Lung (tissue), 12 donors: ENCODE data around the gene KLHL36. TPM values are rescaled to one million over a fixed set of nuclear protein-coding genes. Genes with fewer than 3 reads are reported as not detected.
"Not testable (repeated sequence)": the region's sequence is repeated elsewhere in the genome, so short reads cannot be mapped to it uniquely, and the experiment has no call there.

ENCODE experiments used
- ATAC-seq: fragments of 200-7000 bp; cut with Tn5 transposase; one replicate; pipeline ENCODE4 v1.9.1; 2020; ENCODE audit warnings: moderate number of reproducible peaks; ENCODE audit not compliant: insufficient read depth, low FRiP score
- DNase-seq, 3 donors: peaks; one replicate each; pipeline ENCODE4 v3.0.0-alpha.2; 2013 to 2017
- H3K27ac ChIP-seq, 2 donors: one replicate each; pipeline ENCODE4 v1.5.1; 2013; ENCODE audit warnings: mild to moderate bottlenecking in 2 of 2, moderate library complexity in 2 of 2, control low read depth in 1 of 2, inconsistent platforms in 1 of 2, low read depth in 1 of 2, low read length in 1 of 2
- H3K27me3 ChIP-seq, 3 donors: one replicate each; pipeline ENCODE4 v1.5.1; 2013; ENCODE audit warnings: low read length in 2 of 3; ENCODE audit not compliant: control insufficient read depth in 3 of 3, insufficient read depth in 3 of 3
- H3K36me3 ChIP-seq, 4 donors: one replicate each; pipeline ENCODE4 v1.5.1; 2013; ENCODE audit warnings: low read length in 4 of 4, mild to moderate bottlenecking in 1 of 4, moderate library complexity in 1 of 4; ENCODE audit not compliant: control insufficient read depth in 4 of 4, insufficient read depth in 4 of 4
- H3K4me1 ChIP-seq, 5 donors: one replicate each; pipeline ENCODE4 v1.5.1; 2013; ENCODE audit warnings: low read length in 5 of 5, mild to moderate bottlenecking in 2 of 5, moderate library complexity in 1 of 5; ENCODE audit not compliant: control insufficient read depth in 5 of 5, insufficient read depth in 5 of 5
- H3K4me3 ChIP-seq: one replicate; pipeline ENCODE4 v1.5.1; 2013; ENCODE audit warnings: mild to moderate bottlenecking, control low read depth, moderate library complexity
- H3K9ac ChIP-seq, 2 donors: one replicate each; pipeline ENCODE4 v1.5.1; 2013; ENCODE audit warnings: low read length in 2 of 2, control low read depth in 1 of 2; ENCODE audit not compliant: insufficient read depth in 1 of 2
- H3K9me3 ChIP-seq, 4 donors: one replicate each; pipeline ENCODE4 v1.5.1; 2013; ENCODE audit warnings: low read length in 3 of 4, mild to moderate bottlenecking in 1 of 4, moderate library complexity in 1 of 4; ENCODE audit not compliant: control insufficient read depth in 4 of 4, insufficient read depth in 3 of 4
- CTCF ChIP-seq: IDR thresholded peaks from 2 replicates; pipeline ENCODE4 v1.5.1; 2012; ENCODE audit warnings: mild to moderate bottlenecking; ENCODE audit errors: control extremely low read depth, extremely low read depth
- WGBS, 2 donors: extraction: QIAGEN DNeasy Blood & Tissue Kit; methylation state at CpG; one replicate each; pipeline ENCODE4 v1.1.7; 2013; 5-methylcytosine and 5-hydroxymethylcytosine counted together
- polyA plus RNA-seq, 2 donors: library from polyadenylated mRNA; stranded (reverse); fragments of 200-250 nt; gene quantifications; one replicate each; pipeline ENCODE4 v1.2.1, GENCODE V29; 2013
- total RNA-seq, 2 donors: library from RNA; depleted of rRNA in 1 of 2; stranded (reverse); fragments of >200 nt in 1 of 2; gene quantifications; one replicate each; pipeline ENCODE4 v1.2.1, GENCODE V29; 2014 to 2021
- donor health status: control.
- donor health status: control.
- donor health status: Bipolar disorder and iron deficiency.
- donor health status: healthy.
- donor health status: DM: yes; HTN: yes; CAD: no.

The KLHL36 gene
- total and polyA plus RNA-seq, 4 donors = 18.1 to 52.7 (median 32.3) TPM

- no peak for TF ChIP-seq CTCF
- Histone ChIP-seq H3K9me3 (no peaks in the 10 kb centered on the region), H3K4me1 (peaks cover 0 to 8% (median 0%) of the 10 kb centered on the region in 5 donors), H3K27me3 (no peaks in the 10 kb centered on the region), H3K36me3 (no peaks in the 10 kb centered on the region), H3K27ac (no peak overlapping the region), H3K9ac (no peak overlapping the region), H3K4me3 (no peak overlapping the region)
- DNase-seq (no peak), ATAC-seq (no peak)
- 93% methylated on average over 16 of the region's 16 CpGs for WGBS, 2 donors
These were observed 17.7 kb upstream of the KLHL36 start for GRCh38 chr16:84630446-84631152.

- 70 to 79% methylated on average over 4 of the region's 4 CpGs for WGBS, 2 donors
- Histone ChIP-seq H3K9me3 (no peaks in the 10 kb centered on the region), H3K27ac (no peak overlapping the region), H3K4me3 (no peak overlapping the region), H3K36me3 (no peaks in the 10 kb centered on the region), H3K4me1 (peaks cover 0 to 8% (median 0%) of the 10 kb centered on the region in 5 donors), H3K9ac (no peak overlapping the region), H3K27me3 (no peaks in the 10 kb centered on the region)
- DNase-seq = no peak
- TF ChIP-seq CTCF = no peak
- ATAC-seq = no peak
These were observed 17.2 kb upstream of the KLHL36 start for GRCh38 chr16:84631153-84631466.

GRCh38 chr16:84631886-84632285, 16.4 kb upstream of the KLHL36 start:
- Histone ChIP-seq H3K9me3 (no peaks in the 10 kb centered on the region), H3K27ac (no peak overlapping the region), H3K9ac (no peak overlapping the region), H3K36me3 (no peaks in the 10 kb centered on the region), H3K4me1 (peaks cover 0 to 8% (median 0%) of the 10 kb centered on the region in 5 donors), H3K4me3 (no peak overlapping the region), H3K27me3 (no peaks in the 10 kb centered on the region)
- no peak for TF ChIP-seq CTCF
- ATAC-seq (no peak), DNase-seq (no peak)
- WGBS, 2 donors = 48 to 70% methylated on average over 6 of the region's 6 CpGs

GRCh38 chr16:84632862-84633261, 15.4 kb upstream of the KLHL36 start:
- H3K4me1 ChIP-seq, H3K27ac ChIP-seq, DNase-seq, H3K9ac ChIP-seq, H3K4me3 ChIP-seq, H3K9me3 ChIP-seq, ATAC-seq, H3K27me3 ChIP-seq, H3K36me3 ChIP-seq: not testable (repeated sequence)
- 95 to 96% methylated on average over 7 of the region's 7 CpGs for WGBS, 2 donors
